ENCODE results near the gene CRYZ.

Gene CRYZ

GRCh38 chr1:74728736-74729135 lies 4.1 kb downstream of the CRYZ start:
- H3K27ac ChIP-seq = no peak overlapping the region
- no peaks in the 10 kb centered on the region for H3K36me3 ChIP-seq
- H3K27me3 ChIP-seq = no peaks in the 10 kb centered on the region
- peaks cover 11 to 13% of the 10 kb centered on the region in 2 experiments for H3K4me1 ChIP-seq (ENCODE audit: control insufficient read depth in 1 of 2, insufficient read depth in 1 of 2, low read depth in 1 of 2, low read length in 1 of 2)
- no peak for TF ChIP-seq CTCF (IDR thresholded peaks at IDR 0.05)
- no peaks in the 10 kb centered on the region for H3K9me3 ChIP-seq
- H3K4me3 ChIP-seq (ENCODE audit: low read depth in 1 of 2, low read length in 1 of 2) = no peak overlapping the region

GRCh38 chr1:74726063-74726462 lies 6.8 kb downstream of the CRYZ start:
- H3K4me1 ChIP-seq (ENCODE audit: control insufficient read depth in 1 of 2, insufficient read depth in 1 of 2, low read depth in 1 of 2, low read length in 1 of 2) = no peaks in the 10 kb centered on the region
- no peaks in the 10 kb centered on the region for H3K9me3 ChIP-seq
- no peaks in the 10 kb centered on the region for H3K36me3 ChIP-seq
- H3K27me3 ChIP-seq = no peaks in the 10 kb centered on the region
- TF ChIP-seq CTCF (IDR thresholded peaks at IDR 0.05) = no peak
- H3K4me3 ChIP-seq (ENCODE audit: low read depth in 1 of 2, low read length in 1 of 2) = no peak overlapping the region
- H3K27ac ChIP-seq = no peak overlapping the region

GRCh38 chr1:74717626-74718025 lies 15.2 kb downstream of the CRYZ start:
- Histone ChIP-seq H3K27ac (no peak overlapping the region), H3K27me3 (no peaks in the 10 kb centered on the region), H3K4me3 (ENCODE audit: low read depth in 1 of 2, low read length in 1 of 2) (no peak overlapping the region), H3K4me1 (ENCODE audit: control insufficient read depth in 1 of 2, insufficient read depth in 1 of 2, low read depth in 1 of 2, low read length in 1 of 2) (no peaks in the 10 kb centered on the region), H3K9me3 (no peaks in the 10 kb centered on the region), H3K36me3 (no peaks in the 10 kb centered on the region)
- no peak for TF ChIP-seq CTCF (IDR thresholded peaks at IDR 0.05)

GRCh38 chr1:74716822-74717221 lies 16.0 kb downstream of the CRYZ start:
- no peaks in the 10 kb centered on the region for H3K4me1 ChIP-seq (ENCODE audit: control insufficient read depth in 1 of 2, insufficient read depth in 1 of 2, low read depth in 1 of 2, low read length in 1 of 2)
- no peak for TF ChIP-seq CTCF (IDR thresholded peaks at IDR 0.05)
- H3K9me3 ChIP-seq = no peaks in the 10 kb centered on the region
- no peaks in the 10 kb centered on the region for H3K36me3 ChIP-seq
- H3K27me3 ChIP-seq = no peaks in the 10 kb centered on the region
- H3K27ac ChIP-seq = no peak overlapping the region
- H3K4me3 ChIP-seq (ENCODE audit: low read depth in 1 of 2, low read length in 1 of 2) = no peak overlapping the region

GRCh38 chr1:74715806-74716205 lies 17.0 kb downstream of the CRYZ start:
- Histone ChIP-seq H3K27ac (no peak overlapping the region), H3K9me3 (no peaks in the 10 kb centered on the region), H3K36me3 (no peaks in the 10 kb centered on the region), H3K4me1 (ENCODE audit: control insufficient read depth in 1 of 2, insufficient read depth in 1 of 2, low read depth in 1 of 2, low read length in 1 of 2) (no peaks in the 10 kb centered on the region), H3K4me3 (ENCODE audit: low read depth in 1 of 2, low read length in 1 of 2) (no peak overlapping the region), H3K27me3 (no peaks in the 10 kb centered on the region)
- TF ChIP-seq CTCF (IDR thresholded peaks at IDR 0.05) = no peak

- Histone ChIP-seq H3K36me3 (no peaks in the 10 kb centered on the region), H3K4me1 (ENCODE audit: control insufficient read depth in 1 of 2, insufficient read depth in 1 of 2, low read depth in 1 of 2, low read length in 1 of 2) (no peaks in the 10 kb centered on the region), H3K27ac (no peak overlapping the region), H3K4me3 (ENCODE audit: low read depth in 1 of 2, low read length in 1 of 2) (no peak overlapping the region), H3K27me3 (no peaks in the 10 kb centered on the region), H3K9me3 (no peaks in the 10 kb centered on the region)
- no peak for TF ChIP-seq CTCF (IDR thresholded peaks at IDR 0.05)
Measured at GRCh38 chr1:74715236-74715502, 17.7 kb downstream of the CRYZ start.
